ENCODE data around the gene CABCOCO1. TPM values are rescaled to one million over a fixed set of nuclear protein-coding genes. Genes with fewer than 3 reads are reported as not detected.

Gene CABCOCO1
- total and polyA plus RNA-seq, 11 donors = 0.19 to 1.5 (median 1.1) TPM; not detected in 8

GRCh38 chr10:61778137-61778536, 115.4 kb downstream of the CABCOCO1 start:
- ATAC-seq (no peak), DNase-seq (no peak)
- intact Hi-C loops (cut with DNase I) = no loop called here
- H3K36me3 ChIP-seq = no peaks in the 10 kb centered on the region
- no peaks in the 10 kb centered on the region for H3K9me3 ChIP-seq
- H3K27ac ChIP-seq = no peak overlapping the region
- no peak for TF ChIP-seq CTCF (IDR thresholded peaks at IDR 0.05)
- no peak for TF ChIP-seq POLR2A (IDR thresholded peaks at IDR 0.05)
- H3K4me1 ChIP-seq = peaks cover 0 to 4% (median 0%) of the 10 kb centered on the region in 12 donors
- no peak overlapping the region for H3K4me3 ChIP-seq
- H3K27me3 ChIP-seq = no peaks in the 10 kb centered on the region

- H3K4me1 ChIP-seq = peaks cover 0 to 4% (median 0%) of the 10 kb centered on the region in 12 donors
- no peaks in the 10 kb centered on the region for H3K9me3 ChIP-seq
- WGBS, 4 donors = 83 to 90% (median 85%) methylated on average over 6 of the region's 6 CpGs
- ATAC-seq = no peak
- H3K27me3 ChIP-seq = no peaks in the 10 kb centered on the region
- TF ChIP-seq POLR2A (IDR thresholded peaks at IDR 0.05) = no peak
- no peak for TF ChIP-seq CTCF (IDR thresholded peaks at IDR 0.05)
- intact Hi-C loops (cut with DNase I) = no loop called here
- no peak overlapping the region for H3K27ac ChIP-seq
- no peak for DNase-seq
- no peaks in the 10 kb centered on the region for H3K36me3 ChIP-seq
- H3K4me3 ChIP-seq = no peak overlapping the region
Measured at GRCh38 chr10:61779276-61779675, 116.5 kb downstream of the CABCOCO1 start.

- peaks cover 0 to 4% (median 0%) of the 10 kb centered on the region in 12 donors for H3K4me1 ChIP-seq
- intact Hi-C loops (cut with DNase I) = no loop called here
- DNase-seq = peak in 3 of 5 donors; percentile 29 to 47 (median 32)
- ATAC-seq = peak; percentile 71 to 91 (median 82)
- H3K27ac ChIP-seq = no peak overlapping the region
- WGBS, 4 donors = 46 to 52% (median 49%) methylated on average over 9 of the region's 9 CpGs
- no peaks in the 10 kb centered on the region for H3K36me3 ChIP-seq
- H3K9me3 ChIP-seq = no peaks in the 10 kb centered on the region
- no peaks in the 10 kb centered on the region for H3K27me3 ChIP-seq
- no peak for TF ChIP-seq POLR2A (IDR thresholded peaks at IDR 0.05)
- TF ChIP-seq CTCF (IDR thresholded peaks at IDR 0.05) = no peak
- peak overlapping the region in 1 of 12 donors; percentile 10 for H3K4me3 ChIP-seq
Measured at GRCh38 chr10:61779950-61780659, 117.4 kb downstream of the CABCOCO1 start.

GRCh38 chr10:61780732-61781131, 118.0 kb downstream of the CABCOCO1 start:
- H3K27ac ChIP-seq = no peak overlapping the region
- no peaks in the 10 kb centered on the region for H3K36me3 ChIP-seq
- H3K4me1 ChIP-seq = peaks cover 0 to 4% (median 0%) of the 10 kb centered on the region in 12 donors
- no peaks in the 10 kb centered on the region for H3K9me3 ChIP-seq
- intact Hi-C loops (cut with DNase I) = no loop called here
- ATAC-seq = no peak
- TF ChIP-seq CTCF (IDR thresholded peaks at IDR 0.05) (no peak), POLR2A (IDR thresholded peaks at IDR 0.05) (no peak)
- H3K4me3 ChIP-seq = no peak overlapping the region
- H3K27me3 ChIP-seq = no peaks in the 10 kb centered on the region
- no peak for DNase-seq

Data from heart left ventricle (tissue), 16 donors.